CD4-positive, alpha-beta T cell treated with Interferon gamma for 1 hour (primary cell): Measurements from ENCODE around the gene UBE3C.
"Not testable (repeated sequence)": the region's sequence is repeated elsewhere in the genome, so short reads cannot be mapped to it uniquely, and the experiment has no call there.

ENCODE experiments used
- DNase-seq: peaks from one replicate; pipeline ENCODE4 v3.0.0-alpha.2; 2020

Gene UBE3C

DNA sequence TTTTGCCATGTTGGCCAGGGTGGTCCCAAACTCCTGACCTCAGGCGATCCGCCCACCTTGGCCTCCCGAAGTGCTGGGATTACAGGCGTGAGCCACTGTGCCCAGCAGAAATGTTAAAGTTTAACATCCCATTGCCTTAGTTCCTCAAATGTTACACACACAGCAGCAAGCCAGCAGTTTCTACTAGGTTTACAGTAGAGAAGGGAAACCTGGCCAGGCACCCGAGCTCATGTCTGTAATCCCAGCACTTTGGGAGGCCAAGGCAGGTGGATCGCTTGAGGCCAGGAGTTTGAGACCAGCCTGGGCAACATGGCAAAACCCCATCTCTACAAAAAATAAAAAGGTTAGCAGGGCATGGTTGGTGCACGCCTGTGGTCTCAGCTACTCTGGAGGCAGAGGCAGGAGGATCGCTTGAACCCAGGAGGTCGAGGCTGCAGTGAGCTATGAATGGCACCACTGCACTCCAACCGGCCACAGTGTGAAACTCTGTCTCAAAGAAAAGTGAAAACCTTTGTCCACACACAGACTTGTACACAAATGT lies 135.4 kb downstream of the UBE3C start:
- DNase-seq: not testable (repeated sequence)

DNA sequence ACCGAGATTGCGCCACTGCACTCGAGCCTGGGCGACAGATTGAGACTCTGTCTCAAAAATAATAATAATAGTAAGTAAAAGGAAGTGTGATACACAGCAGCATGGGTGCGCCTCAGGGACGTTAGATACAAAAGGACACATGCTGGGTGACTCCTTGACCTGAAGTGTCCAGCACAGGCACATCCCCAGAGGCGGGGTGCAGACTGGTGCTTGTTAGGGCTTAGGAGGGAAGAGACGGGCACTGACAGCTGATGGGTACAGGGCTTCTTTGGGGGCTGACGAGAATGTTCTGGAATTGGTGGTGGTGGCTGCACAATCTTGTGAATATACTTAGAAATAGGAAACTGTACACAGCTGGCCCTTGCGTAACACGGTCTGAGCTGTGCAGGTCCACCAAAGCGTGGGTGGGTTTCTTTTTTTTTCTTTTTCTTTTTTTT lies 136.3 kb downstream of the UBE3C start:
- DNase-seq: peak; percentile 17

DNA sequence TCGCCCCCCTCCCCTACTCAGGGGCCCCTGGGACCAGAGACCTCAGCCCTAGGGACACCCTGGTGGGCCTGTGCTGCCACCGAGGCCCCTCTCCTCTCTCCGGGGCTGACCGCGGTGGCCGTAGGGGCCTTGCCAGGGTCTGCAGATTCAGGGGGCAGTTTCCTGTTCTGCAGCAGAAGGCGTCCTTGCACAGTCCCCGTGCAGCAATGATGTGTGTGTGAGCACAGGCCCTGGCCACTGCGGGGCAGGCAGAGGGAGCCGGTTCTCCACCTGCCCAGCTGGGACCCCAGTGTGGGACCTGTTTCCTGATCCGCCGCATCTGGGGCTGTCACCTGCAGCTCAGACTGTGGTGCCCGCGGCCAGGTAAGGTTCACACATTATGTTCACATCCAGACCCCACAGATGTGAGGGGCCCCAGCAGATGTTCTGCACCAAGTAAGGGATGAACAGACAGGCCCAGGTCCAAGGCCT lies 137.4 kb downstream of the UBE3C start:
- no peak for DNase-seq

DNA sequence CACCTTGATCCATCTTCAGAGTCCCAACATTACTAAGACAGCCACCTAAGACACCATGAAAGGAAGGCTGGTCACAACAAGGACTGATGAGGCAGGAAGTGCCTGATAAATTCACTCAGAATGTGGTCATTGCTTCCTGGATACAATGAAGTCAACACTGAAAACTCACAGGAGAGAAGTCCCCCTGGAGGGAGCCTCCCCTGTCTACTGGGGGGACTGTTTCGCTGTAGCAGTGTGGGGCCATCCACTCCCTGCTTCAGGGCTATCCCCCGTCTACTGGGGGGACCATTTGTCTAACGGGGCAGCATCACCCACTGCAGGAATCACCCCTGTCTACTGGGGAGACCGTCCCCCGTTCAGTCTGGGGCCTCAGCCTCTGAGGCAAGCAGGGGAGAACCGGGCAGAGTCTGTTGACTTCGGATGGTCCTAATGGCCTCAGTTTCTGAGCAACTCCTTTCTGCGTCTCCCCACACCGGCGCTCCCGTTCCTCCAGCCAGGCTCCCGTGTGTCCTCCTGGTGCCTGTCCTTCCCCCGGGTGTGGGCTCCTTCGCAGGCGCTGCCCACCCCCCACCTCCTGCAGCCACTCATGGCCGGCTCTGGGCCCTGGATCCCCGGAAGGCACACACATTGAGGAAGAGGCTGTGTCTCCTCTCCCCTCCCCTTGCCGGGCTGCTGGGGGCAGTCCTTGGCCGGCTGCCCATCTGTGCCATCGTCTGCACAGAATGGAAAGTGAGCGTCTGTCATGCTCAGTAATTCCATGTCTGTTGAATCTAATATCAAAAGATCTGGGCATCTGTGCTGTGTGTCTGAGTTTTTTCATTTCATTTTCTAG lies 138.2 kb downstream of the UBE3C start:
- DNase-seq: peak; percentile 35

DNA sequence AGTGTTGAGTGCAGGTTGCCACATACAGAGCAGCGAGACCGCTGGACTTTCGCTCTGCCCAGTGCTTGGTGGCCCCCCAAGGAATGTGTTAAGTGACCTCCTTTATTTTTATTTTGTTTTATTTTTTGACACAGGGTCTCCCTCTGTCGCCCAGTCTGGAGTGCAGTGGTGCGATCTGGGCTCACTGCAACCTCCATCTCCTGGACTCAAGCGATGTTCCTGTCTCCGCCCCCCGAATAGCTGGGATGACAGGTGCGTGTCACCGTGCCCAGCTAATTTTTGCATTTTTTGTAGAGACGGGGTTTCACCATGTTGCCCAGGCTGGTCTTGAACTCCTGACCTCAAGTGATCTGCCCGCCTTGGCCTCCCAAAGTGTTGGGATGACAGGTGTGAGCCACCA lies 138.8 kb downstream of the UBE3C start:
- not testable (repeated sequence) for DNase-seq

DNA sequence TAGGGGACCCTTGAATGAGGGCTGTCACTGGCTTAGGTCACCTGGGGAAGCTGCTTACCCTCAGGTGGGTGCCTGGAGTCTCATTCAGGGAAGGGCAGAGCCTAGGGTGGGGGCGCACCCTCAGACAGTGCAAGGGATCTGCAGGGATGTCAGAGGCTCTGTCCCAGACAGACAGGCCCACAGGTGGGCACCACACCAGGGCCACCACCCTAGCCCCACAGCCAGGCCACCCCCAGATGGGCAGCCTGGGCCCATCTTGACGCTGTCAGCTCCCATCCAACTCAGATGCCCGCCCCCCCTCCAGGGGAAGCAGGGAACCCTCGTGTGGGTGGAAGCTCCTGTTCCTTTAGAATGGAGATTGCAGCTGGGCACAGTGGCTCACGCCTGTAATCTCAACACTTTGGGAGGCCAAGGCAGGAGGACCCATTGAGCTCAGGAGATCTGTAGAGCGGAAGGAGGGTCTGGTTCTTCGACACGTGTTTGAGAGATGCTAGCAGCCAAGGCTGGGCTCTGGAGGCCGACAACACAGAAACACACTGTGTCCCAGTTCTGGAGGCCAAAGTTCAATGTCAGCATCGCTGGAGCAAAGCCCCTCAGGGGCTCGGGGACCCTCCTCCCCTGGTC lies 139.6 kb downstream of the UBE3C start:
- no peak for DNase-seq

DNA sequence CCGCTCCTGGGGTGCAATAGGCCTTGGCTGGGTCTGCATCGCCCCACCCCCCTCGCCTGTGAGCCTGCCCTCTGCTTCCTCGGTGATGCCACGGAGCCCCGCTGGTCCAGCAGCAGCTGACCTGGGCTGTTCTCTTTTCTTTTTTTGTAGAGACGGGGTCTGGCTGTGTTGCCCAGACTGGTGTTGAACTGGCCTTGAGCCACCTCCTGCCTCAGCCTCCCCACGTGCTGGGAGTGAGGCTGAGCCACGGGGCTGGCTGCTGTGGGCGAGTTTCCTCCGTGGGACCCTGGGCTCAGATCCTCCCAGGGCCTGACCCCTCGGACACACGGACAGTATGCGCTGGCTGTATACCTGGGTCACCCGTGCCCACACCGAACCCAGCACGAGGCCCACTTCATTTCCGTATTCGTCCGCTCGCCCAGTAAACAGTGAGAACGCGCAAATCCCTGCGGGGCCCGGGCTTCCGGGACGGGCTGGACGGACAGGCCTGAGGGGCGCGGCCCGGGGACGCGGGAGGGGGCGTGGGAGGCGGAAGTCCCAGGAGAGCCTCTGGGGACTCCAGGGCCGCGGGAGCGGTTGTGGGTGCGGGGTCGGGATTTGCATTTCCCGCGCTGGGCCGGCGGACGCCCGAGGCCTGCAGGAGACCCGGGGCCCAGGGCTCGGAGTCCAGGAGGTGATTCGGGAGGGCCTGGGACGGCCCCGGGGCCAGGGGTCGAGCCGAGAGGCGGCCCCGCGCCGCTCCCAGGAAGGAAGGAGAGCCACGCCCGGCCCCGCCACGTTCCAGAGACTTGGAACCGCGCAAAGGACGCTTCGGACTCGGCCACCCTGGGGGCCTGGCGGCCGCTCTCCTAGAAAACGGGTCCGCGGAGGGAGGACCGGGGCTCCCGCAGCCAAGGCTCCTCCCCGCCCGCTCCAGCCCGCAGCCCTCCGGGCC lies 140.3 kb downstream of the UBE3C start:
- DNase-seq: no peak

DNA sequence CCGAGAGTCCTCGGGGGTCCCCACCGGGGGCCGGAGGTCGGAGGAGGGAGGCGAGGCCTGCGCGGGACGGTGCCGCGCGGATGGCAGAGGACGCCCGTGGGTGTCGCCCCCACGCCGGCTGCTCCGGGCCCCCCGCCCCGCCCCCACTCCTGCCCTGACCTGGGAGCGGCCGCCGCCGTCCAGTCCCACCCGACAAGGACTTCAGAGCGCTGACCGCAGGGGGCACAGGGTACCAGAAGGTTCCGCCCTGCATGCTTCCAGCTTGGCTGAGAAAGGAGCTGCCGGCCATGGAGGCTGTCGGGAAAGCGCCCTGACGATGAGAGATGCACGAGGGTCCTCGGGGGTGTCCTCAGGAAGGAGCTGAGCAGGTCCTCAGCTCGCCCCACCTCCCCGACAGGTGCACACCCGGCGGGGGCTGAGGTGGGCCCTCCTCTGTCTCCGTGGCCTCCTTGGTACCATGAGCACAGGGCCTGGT lies 141.1 kb downstream of the UBE3C start:
- no peak for DNase-seq

DNA sequence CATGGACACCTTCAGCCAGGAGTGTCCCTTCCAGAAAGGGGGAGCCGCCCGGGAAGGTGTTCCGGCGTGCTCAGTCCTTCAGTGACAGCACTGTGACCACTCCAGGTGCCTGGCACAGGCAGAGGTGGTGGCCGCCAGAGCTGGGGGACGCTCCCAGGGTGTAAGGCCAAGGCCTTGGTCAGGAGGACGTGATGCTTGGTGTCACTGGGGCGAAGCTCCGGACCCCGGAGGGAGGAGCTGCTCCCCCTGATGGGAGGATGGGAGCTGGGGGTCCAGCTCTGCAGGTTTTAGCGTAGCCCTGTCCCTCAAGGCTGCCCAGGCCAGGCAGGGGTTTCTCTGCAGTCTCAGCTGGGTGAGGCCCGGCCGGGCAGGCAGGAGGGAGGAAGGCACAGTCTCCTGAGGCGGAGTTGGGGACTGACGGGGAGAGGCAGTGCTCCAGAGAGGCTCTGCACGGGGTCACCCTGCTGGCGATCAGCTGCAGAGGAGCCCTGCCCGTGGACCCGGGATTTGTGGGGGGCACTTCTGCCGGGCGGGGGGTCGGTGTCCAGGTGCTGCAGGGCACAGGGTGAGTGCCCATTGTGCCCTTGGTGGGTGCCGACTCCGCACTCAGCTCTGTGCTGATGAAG lies 141.6 kb downstream of the UBE3C start:
- DNase-seq: no peak

DNA sequence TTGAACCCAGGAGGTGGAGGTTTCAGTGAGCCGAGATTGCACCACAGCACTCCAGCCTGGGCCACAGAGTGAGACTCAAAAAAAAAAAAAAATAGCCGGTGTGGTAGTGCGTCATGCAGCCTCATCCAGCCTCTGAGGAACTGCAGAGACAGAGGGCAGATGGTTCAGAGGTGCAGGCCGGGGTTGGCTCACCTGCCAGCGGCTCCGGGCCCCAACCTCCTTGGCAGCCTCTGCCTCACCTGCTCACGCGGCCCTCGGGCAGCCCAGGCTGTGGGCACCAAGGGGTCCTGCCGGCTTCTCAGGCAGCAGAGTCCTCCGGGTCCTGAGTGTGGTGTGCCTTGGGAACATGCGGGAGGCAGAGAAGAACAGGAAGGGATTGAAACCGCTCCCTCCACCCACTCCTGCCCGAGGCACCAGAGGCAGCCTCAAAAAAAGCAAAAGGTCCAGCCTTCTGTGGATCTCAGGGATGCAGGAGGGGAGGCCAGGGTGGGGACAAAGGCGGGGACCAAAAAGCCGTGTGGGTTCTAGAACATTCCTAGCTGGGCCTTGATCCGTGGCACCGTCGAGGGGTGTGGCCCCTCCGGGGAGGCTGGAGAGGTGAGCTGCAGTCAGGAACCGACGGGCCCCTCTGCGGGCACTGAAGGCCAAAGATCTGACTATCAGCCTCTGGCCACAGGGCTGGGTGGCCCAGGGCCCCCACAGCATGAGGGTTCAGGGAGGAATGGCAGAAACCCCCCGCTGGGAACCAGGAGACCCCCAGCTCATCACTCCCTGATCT lies 142.7 kb downstream of the UBE3C start:
- DNase-seq: no peak

DNA sequence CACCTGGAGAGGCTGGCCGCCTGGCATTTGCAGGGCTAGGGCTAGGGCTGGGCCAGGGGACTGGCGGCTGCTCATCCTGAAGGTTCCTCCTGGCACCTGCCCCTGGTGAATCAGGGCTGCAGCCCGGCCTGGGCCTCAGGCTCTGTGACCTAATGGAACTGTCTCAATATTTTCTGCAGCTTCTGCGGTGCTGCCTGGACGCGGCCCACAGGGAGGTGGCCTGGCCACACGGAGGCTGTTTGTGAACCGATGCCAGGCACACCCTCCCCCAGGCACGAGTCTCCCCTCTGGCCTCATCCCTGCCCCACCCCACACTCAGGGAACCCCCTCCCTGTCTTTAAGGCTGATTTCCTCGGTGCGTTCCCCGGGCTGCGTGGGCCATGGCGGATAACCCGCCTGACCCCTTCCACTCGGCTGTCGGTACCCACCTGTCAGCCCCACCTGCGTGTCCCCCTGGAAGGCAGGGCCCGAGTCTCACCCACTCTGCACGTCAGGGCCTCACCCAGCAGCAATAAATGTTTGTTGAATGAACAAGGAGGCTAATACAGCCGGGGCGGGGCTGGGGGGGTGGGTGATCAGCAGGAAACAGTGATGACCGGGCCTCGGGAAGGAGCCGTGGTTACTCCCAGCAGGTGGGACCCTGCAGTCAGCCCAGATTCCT lies 143.5 kb downstream of the UBE3C start:
- DNase-seq: no peak

DNA sequence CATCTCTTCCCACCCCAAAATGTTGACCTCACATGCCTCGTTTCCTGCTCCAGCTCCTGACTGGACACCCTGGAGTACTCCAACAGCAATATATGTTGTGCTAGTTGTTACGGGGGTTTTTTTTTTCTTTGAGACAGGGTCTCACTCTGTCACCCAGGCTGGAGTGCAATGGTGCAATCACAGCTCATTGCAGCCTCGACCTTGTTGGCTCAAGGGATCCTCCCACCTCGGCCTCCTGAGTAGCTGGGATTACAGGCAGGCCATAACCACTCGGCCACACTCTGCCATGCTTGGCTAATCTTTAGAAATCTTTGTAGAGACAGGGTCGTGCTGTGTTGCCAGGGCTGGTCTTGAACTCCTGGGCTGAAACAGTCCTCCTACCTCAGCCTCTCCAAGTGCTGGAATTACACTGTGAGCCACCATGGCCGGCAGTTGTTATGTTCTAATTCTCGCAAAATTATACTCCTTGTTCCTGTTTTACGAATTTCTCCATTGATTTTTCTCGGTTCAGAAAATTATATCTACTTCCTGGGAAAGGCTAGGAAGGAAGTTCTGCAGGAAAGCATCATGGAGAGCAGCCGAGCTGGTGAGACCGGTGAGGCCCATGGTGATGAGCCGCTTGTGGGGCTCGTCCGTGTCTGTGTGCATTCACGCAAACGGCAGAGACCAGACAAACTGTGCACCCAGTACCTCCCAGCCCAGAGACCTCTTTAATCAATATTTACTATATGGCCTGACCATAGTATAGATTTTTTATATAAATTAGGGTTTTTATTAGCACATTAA lies 145.7 kb downstream of the UBE3C start:
- no peak for DNase-seq

DNA sequence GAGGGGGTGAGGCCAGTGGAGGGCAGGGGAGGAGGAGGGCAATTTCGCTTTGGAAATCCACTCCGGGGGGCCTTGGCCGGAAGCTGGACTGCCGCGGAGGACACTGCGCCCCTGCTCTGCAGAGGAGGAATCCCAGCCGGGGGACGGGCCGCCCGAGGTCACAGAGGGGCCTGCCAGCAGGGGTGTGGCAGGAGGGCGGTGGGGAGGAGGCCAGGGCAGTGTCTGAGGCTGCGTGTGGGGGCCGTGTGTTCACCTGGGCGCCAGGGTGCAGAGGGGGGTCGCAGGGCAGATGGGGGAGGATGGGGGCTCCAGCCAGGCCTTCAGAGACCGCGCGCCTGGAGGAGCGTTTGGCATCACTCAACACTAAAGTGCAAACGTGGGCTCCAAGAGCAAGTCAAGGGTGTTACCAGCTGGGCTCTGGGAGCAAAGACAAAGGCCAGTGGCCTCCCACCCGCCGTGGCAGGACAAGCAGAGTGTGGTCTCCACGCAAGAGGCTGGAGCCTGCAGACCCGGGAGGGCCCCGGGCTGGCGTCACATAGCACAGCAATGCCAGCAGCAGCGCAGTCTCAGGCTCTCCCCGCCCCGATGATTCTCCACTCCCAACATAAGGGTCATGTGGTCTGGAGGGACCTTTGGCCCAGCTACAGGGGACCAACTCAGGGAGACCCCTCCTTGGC lies 152.8 kb downstream of the UBE3C start:
- no peak for DNase-seq

DNA sequence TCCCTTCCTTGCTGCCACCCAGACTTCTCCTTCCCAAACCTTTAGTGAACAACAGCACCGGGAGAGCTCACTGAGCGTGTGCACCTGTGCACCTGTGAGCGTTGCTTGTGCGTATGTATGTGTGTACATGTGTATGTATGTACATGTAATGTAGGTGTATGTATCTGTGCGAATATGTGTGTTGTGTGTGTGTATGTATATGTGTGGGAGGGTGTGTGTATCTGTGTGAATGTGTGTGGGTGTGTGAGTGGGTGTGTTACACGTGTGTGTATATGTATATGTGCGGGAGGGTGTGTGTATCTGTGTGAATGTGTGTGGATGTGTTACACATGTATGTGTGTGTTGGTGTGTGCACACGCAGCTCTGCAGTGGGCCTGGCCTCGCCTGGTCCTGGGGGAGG lies 153.5 kb downstream of the UBE3C start:
- DNase-seq: no peak

DNA sequence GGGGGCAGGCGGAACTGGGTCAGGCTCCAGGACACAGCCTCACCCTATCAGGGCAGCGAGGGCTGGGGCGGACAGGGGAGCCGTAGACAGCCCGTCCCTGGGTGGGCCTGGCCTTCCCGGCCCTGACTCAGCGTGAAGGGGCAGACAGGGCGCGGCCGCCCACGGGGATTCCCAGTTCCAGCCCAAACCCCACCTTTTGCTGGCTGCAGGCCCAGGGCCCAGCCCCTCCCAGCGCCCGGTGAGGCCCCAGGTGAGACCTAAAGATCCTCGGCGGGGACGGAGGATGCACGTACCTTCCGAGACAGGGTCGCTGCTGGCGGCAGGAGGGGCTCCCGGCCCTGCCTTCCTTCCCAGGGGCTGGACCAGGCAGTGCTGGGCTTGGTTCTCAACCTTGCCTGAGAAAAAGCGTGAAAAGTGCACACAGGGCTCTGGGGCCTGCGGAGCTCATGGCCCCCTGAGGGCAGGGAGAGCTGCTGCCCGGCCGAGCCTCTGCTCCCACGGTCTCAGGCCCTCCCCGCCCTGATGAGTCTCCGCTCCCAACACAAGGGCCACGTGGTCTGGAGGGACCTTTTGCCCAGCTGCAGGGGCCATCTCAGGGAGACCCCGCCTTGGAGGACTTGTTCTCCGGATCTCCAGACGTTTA lies 154.2 kb downstream of the UBE3C start:
- no peak for DNase-seq

DNA sequence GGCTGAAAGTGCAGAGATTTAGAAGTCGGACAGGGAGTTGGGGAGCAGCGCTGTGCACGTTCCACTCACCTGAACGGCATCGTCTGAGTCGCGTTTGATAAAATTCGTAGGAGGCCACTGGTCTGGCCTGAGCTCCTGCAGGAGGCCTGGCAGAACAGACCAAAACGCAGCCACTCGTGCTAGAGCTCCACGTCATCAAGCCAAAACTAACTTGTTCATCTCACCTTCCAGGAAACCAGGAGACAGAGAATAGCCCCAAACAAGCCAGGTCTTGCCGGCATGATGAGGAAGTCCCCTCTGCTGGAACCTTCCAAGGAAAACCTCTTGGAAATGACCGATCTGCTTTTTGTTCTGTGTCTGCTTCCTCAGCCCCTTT lies 154.7 kb downstream of the UBE3C start:
- DNase-seq: no peak

DNA sequence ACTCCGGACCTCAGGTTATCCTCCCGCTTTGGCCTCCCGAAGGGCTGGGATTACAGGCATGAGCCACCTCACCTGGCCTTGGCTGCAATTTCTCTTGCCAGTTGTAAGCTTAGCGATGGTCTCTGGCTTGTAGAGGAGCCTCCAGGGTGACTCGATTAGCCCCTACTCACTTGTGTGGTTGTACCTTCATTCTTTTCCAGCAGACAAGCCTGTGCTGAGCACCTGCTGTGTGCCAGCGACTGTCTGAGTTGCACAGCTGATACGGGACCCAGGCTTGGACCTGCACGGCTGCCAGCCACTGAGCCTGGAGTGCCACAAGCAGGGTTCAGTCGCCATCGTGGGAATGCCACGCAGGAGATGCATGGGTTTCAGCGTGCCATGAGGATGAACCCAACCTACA lies 156.0 kb downstream of the UBE3C start:
- DNase-seq: no peak

DNA sequence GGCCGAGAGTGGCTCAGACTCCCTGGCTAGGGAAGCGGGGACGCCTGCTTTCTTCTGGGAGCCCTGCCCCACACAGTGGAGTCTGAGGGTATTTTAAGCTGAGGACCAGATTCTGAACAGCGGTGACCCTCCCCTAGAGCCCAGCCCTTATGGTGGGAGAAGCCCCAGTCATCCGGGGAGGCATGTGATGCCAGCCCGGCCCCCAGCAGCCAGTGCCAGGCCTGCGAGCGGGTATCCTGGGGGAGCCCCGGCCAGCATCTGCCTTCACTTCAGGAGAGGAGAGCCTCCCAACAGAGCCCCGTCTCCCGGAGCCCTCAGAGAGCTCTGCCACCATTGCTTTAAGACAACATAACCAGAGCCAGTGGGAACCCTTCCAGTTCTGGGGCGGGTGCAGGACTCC lies 156.6 kb downstream of the UBE3C start:
- DNase-seq: no peak

DNA sequence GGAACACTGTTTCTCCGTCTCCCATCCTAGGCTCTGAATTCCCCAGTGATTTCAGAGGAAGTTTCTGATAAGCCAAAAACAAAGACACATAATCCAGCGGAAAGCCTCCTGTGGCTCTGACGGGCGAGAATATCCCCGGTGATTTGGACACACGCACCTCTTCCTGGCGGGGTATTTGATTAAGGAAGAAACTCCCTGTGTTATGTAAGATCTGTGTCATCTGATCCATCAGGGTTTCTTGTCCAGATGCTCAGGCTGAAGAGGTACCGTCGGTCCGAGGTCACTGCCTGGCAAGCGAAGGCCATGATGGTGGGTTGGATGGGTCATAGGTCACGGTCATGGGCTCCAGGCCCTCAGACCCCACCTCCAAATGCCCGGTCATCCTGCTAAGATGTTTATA lies 158.5 kb downstream of the UBE3C start:
- no peak for DNase-seq
